RWPE1 (cell line): Measurements from ENCODE around the gene PRIMA1.

Experiments used
- CTCF ChIA-PET: fragments of 350-600 bp; sonication (Branson Sonifier 250); formaldehyde crosslinking; extraction: SDS; loops from one replicate; lab custom pipeline; 2021; lab: Yijun Ruan, JAX
- POLR2A ChIA-PET: fragments of 400-600 bp; formaldehyde crosslinking; extraction: SDS; loops from one replicate; lab custom pipeline; 2020; ENCODE audit warnings: antibody characterized with exemption; ENCODE audit not compliant: low non-redundant PET; lab: Yijun Ruan, JAX
- DNase-seq: peaks from one replicate; pipeline ENCODE4 v3.0.0; 2012; ENCODE audit warnings: low spot score
- H3K27ac ChIP-seq: fragments of 450-650 bp; 2 replicates; pipeline ENCODE4 v1.5.1; 2017
- TF ChIP-seq, protein P1 (sequence below): fragments of 450-650 bp; conservative IDR thresholded peaks from 2 replicates; pipeline ENCODE4 v1.5.1; 2017; ENCODE audit warnings: low read depth, mild to moderate bottlenecking

Gene PRIMA1

DNA sequence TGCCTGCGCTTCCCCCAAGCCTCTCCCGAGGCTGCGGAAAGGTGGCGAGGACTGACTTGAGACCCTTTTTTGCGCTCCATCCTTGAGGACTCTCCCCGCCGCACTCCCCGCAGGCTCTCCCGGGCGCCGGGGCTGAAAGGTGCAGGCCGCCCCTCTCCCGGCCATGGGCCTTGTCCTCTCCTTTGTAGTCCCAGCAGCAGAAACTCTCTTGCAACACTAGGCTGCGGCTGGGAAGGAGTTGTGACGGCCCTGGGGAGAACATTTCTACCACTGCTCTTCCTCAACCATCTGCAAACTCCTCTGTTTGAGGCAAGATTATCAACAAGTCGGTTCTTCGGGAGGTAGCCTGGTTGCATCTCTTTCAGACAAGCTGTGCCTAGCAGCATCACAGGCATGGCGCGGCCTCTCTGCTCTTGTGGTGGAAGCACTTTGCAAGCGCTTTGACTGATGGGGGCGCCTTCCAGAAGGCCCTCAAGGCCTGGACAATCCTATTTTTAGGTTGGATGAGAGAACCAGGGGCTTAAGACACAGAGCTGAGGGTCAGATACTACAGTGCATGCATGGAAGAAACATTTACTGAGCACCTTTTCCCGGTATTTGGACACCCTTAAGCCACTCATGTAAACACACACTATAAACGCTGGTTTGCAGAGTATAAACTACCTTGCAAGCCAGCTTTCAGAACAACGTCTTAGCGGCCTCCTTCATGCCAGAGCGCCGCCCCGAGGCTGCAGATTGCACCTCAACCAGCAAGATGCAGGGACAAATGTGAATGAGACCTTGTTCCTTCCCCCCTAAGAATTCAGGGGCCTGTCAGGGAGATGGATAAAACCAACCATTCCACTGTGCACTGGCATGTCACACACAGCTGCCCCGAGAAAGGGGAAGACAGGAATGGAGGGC is 1.2 kb upstream of the PRIMA1 start:
- TF ChIP-seq, protein P1, sequence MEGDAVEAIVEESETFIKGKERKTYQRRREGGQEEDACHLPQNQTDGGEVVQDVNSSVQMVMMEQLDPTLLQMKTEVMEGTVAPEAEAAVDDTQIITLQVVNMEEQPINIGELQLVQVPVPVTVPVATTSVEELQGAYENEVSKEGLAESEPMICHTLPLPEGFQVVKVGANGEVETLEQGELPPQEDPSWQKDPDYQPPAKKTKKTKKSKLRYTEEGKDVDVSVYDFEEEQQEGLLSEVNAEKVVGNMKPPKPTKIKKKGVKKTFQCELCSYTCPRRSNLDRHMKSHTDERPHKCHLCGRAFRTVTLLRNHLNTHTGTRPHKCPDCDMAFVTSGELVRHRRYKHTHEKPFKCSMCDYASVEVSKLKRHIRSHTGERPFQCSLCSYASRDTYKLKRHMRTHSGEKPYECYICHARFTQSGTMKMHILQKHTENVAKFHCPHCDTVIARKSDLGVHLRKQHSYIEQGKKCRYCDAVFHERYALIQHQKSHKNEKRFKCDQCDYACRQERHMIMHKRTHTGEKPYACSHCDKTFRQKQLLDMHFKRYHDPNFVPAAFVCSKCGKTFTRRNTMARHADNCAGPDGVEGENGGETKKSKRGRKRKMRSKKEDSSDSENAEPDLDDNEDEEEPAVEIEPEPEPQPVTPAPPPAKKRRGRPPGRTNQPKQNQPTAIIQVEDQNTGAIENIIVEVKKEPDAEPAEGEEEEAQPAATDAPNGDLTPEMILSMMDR, result no peak
- no peak for DNase-seq
- ChIA-PET CTCF (interaction anchor here (0.6 to 0.9 kb wide), 3 partner anchors 40 to 594 kb away, joined by 3 to 5 read pairs (median 3); no protein-coding TSS in a partner anchor), POLR2A (no interaction called here)
- H3K27ac ChIP-seq, result no peak overlapping the region

DNA sequence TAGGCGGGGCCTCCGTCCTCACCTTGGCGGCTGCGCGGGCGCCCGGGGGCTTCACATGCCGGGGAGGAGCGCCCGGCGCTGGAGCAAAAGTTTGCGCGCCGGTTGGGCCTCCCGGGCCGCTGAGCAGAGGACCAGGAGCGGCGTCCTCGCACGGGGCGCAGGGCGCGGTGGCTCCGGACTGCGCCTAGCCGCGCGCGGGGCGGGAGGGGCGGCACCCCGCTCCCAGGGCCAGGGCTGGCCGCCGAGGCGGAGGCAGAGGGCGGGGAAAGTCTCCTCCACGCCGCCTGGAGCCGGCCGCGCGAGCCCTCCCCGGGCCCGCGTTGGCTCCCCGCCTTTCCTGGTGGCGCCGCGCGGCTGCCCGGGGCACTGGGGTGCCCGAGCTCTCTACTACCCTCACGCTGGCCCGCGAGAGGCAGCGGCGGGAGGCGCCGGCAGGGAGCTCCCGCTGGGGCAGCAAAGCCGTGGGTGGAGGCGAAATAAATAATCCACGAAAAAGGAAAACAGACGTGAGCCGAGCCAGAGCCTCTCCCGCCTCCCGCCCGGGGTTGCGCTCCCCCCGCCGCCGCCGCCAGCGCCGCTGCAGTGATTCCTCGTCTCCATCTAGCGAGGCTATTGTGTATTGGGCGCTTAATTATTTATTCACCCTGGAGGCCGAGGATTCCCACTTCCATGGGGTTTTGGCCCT is 400 bp upstream of the PRIMA1 start:
- H3K27ac ChIP-seq, result no peak overlapping the region
- ChIA-PET POLR2A (no interaction called here), CTCF (interaction anchor here (0.6 to 0.9 kb wide), 2 partner anchors 39 to 593 kb away, joined by 3 read pairs; no protein-coding TSS in a partner anchor)
- DNase-seq, result peak; percentile 66
- TF ChIP-seq, protein P1, result peak; percentile 29; the same call in 1 of the 2 replicates

- ChIA-PET POLR2A (no interaction called here), CTCF (interaction anchor here (1.1 kb wide), 1 partner anchor 132 kb away, joined by 4 read pairs; no protein-coding TSS in a partner anchor)
- TF ChIP-seq, protein P1, result no peak
- no peak overlapping the region for H3K27ac ChIP-seq
- DNase-seq, result no peak
These were observed 606 bp downstream of the PRIMA1 start for GRCh38 chr14:93787465-93788292.

- no peak overlapping the region for H3K27ac ChIP-seq
- POLR2A ChIA-PET, result no interaction called here
- no peak for DNase-seq
- TF ChIP-seq, protein P1, result no peak
- CTCF ChIA-PET, result interaction anchor here (0.5 to 0.6 kb wide), 2 partner anchors 93 to 236 kb away, joined by 3 read pairs; no protein-coding TSS in a partner anchor
These were observed 2.9 kb downstream of the PRIMA1 start for GRCh38 chr14:93785423-93785822.

GRCh38 chr14:93784878-93785277 is 3.4 kb downstream of the PRIMA1 start:
- DNase-seq, result no peak
- no peak overlapping the region for H3K27ac ChIP-seq
- ChIA-PET CTCF (interaction anchor here (0.6 kb wide), 1 partner anchor 94 kb away, joined by 3 read pairs; no protein-coding TSS in a partner anchor), POLR2A (no interaction called here)
- TF ChIP-seq, protein P1, result no peak
